ENCODE data around the gene KLK2.

Gene KLK2

GRCh38 chr19:50925734-50926133 lies 52.5 kb downstream of the KLK2 start:
- DNase-seq (ENCODE audit: low read depth): no peak

GRCh38 chr19:50926144-50926543 lies 52.9 kb downstream of the KLK2 start:
- DNase-seq (ENCODE audit: low read depth): no peak

DNA sequence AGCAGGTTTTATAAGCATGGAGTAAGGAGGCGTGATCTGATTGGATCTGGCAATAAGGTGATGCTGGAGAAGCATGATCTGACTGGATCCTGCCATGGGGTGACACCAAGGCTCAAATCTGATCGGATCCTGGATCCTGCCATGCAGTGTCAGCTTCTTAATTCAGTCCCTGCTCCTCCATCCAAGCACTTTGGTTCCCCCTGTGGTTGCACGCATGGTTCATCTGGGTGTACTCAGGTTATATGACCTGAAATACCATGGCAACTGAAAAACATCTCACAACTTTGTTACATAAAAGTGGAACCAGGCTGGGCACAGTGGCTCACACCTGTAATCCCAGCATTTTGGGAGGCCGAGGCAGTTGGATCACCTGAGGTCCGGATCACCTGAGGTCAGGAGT lies 55.6 kb downstream of the KLK2 start:
- DNase-seq (ENCODE audit: low read depth): no peak
